Measurements from ENCODE around the gene ALKAL2.

DNA sequence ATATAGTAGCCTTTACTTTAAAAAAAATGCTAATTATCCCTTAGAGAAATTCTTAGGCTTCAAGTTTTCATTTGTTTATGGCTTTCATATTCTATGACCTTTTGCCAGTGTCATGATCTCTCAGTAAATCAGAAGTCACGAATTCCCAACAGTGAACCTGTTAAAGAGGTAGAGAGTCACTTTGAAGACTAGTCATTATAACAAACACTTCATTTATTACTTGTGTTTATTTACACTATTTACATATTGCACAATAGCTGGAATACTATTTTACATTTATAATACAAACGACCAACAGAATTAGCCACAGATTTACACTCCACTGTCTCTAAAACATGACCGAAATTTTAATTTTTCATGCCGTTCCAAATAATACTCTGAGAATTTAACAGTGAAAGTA is 8.5 kb downstream of the ALKAL2 start:
- TF ChIP-seq, protein P1, sequence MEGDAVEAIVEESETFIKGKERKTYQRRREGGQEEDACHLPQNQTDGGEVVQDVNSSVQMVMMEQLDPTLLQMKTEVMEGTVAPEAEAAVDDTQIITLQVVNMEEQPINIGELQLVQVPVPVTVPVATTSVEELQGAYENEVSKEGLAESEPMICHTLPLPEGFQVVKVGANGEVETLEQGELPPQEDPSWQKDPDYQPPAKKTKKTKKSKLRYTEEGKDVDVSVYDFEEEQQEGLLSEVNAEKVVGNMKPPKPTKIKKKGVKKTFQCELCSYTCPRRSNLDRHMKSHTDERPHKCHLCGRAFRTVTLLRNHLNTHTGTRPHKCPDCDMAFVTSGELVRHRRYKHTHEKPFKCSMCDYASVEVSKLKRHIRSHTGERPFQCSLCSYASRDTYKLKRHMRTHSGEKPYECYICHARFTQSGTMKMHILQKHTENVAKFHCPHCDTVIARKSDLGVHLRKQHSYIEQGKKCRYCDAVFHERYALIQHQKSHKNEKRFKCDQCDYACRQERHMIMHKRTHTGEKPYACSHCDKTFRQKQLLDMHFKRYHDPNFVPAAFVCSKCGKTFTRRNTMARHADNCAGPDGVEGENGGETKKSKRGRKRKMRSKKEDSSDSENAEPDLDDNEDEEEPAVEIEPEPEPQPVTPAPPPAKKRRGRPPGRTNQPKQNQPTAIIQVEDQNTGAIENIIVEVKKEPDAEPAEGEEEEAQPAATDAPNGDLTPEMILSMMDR (IDR thresholded peaks at IDR 0.05): no peak
- no peak for TF ChIP-seq POLR2A (IDR thresholded peaks at IDR 0.05)

Measured in tibial nerve (tissue), 3 donors.